Left lung (tissue), 10 donors: ENCODE results near the gene ADAMTS8. TPM values are rescaled to one million over a fixed set of nuclear protein-coding genes. Genes with fewer than 3 reads are reported as not detected.

Source experiments
- ATAC-seq: fragments of 200-7000 bp; cut with Tn5 transposase; one replicate; pipeline ENCODE4 v1.9.1; 2020; ENCODE audit warnings: moderate library complexity
- DNase-seq, 4 donors: peaks; one replicate each; pipeline ENCODE4 v3.0.0-alpha.2; 2013 to 2020
- H3K27ac ChIP-seq, 2 donors: fragments of 200-600 bp; sonication (generic) in 1 of 2; one replicate each; pipeline versions ENCODE4 v1.5.0 to v1.8.0; 2020 to 2021
- H3K27me3 ChIP-seq, 2 donors: fragments of 200-600 bp; sonication (generic) in 1 of 2; one replicate each; pipeline versions ENCODE4 v1.5.0 to v1.8.0; 2020 to 2021
- H3K36me3 ChIP-seq, 2 donors: fragments of 200-600 bp; sonication (generic) in 1 of 2; one replicate each; pipeline versions ENCODE4 v1.5.0 to v1.8.0; 2020 to 2021
- H3K4me1 ChIP-seq, 2 donors: fragments of 200-600 bp; one replicate each; pipeline ENCODE4 v1.8.0; 2021
- H3K4me3 ChIP-seq, 2 donors: fragments of 200-600 bp; sonication (generic) in 1 of 2; one replicate each; pipeline versions ENCODE4 v1.5.0 to v1.8.0; 2020 to 2021; ENCODE audit warnings: mild to moderate bottlenecking in 1 of 2
- H3K9me3 ChIP-seq, 2 donors: fragments of 200-600 bp; sonication (generic) in 1 of 2; one replicate each; pipeline versions ENCODE4 v1.5.0 to v1.8.0; 2020 to 2021
- CTCF ChIP-seq, 2 donors: fragments of 200-600 bp; sonication (generic) in 1 of 2; IDR thresholded peaks; one replicate each; pipeline versions ENCODE4 v1.5.0 to v1.8.0; 2021; ENCODE audit warnings: antibody characterized with exemption in 2 of 2
- intact Hi-C, 2 donors: fragments of 100-400 bp; cut with DNase I; formaldehyde crosslinking; loops; one replicate each; pipeline versions ENCODE4 v1.11.2 to v1.14.2; 2022
- polyA plus RNA-seq, 6 donors: library from polyadenylated mRNA; unstranded; fragments of 120-200 nt; gene quantifications; one replicate each; pipeline ENCODE4 v1.2.1, GENCODE V29; 2013; ENCODE audit not compliant: insufficient read length in 6 of 6
- total RNA-seq, 2 donors: library from RNA; stranded (reverse); fragmentation: NEBNext Ultra II Directional; extraction: Animal tissue kit (Norgen Biotek cat#: 25700); gene quantifications; one replicate each; pipeline ENCODE4 v1.2.1, GENCODE V29; 2021
- donor health status: DM: no; HTN: yes; CAD: no.
- donor health status: DM: no; HTN: no; CAD: no.

Gene ADAMTS8
- total and polyA plus RNA-seq, 8 donors, result 1.2 to 48.5 (median 5.3) TPM

GRCh38 chr11:130369713-130370112 is 58.7 kb downstream of the ADAMTS8 start:
- Histone ChIP-seq H3K9me3 (no peaks in the 10 kb centered on the region), H3K36me3 (no peaks in the 10 kb centered on the region), H3K4me1 (no peaks in the 10 kb centered on the region), H3K27ac (no peak overlapping the region), H3K4me3 (no peak overlapping the region), H3K27me3 (no peaks in the 10 kb centered on the region)
- ATAC-seq (no peak), DNase-seq (no peak)
- no peak for TF ChIP-seq CTCF (IDR thresholded peaks at IDR 0.05)
- intact Hi-C loops, result no loop called here

DNA sequence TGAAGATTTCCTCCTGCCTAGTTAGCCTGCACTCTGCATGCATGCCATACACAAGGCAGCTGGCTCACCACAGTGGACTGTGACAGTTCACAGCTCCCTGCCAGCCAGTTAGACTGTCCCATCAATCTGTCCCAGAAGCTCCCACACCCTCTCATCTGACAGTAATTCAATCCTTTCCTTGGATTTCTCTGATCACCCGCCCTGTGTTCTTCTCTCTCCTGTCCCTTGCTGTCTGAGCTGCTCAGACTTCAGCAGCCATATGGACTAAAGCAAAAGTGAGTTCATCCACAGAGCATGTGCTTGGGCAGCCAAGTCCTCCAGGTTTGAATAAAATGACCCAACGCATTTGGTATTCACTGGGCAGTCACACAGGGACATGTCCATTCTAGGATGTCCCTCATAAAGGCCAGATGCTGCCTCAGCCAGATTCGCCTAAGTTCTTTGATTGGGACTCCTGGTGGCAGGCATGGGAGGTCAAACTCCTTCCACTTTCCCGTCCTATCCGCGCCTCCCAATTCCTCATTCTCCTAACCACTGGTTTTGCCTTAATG is 59.2 kb downstream of the ADAMTS8 start:
- Histone ChIP-seq H3K4me1 (no peaks in the 10 kb centered on the region), H3K4me3 (no peak overlapping the region), H3K36me3 (no peaks in the 10 kb centered on the region), H3K27ac (no peak overlapping the region), H3K9me3 (no peaks in the 10 kb centered on the region), H3K27me3 (no peaks in the 10 kb centered on the region)
- DNase-seq, result no peak
- intact Hi-C loops, result no loop called here
- no peak for TF ChIP-seq CTCF (IDR thresholded peaks at IDR 0.05)
- ATAC-seq, result no peak

DNA sequence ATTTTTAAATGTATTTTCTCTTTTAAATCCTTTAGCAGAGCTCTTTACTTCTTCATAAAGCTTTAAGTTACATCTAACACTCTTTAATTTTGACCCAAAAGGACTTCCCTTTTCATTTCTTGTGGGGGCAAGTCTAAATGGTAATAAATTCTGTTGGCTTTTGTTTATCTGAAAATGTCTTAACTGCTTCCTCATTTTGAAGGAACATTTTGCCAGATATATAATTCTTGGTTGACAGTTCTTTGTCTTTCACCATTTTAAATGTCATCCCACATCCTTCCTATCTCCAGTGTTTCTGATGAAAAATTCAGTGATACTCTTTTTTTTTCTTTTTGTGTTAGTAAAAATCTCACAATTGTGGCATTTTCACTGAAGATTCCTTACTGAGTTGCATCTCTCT is 69.0 kb downstream of the ADAMTS8 start:
- ATAC-seq (no peak), DNase-seq (no peak)
- no peaks in the 10 kb centered on the region for H3K27me3 ChIP-seq
- H3K36me3 ChIP-seq, result no peaks in the 10 kb centered on the region
- H3K4me3 ChIP-seq, result no peak overlapping the region
- intact Hi-C loops, result no loop called here
- no peaks in the 10 kb centered on the region for H3K4me1 ChIP-seq
- peaks cover 0 to 38% of the 10 kb centered on the region in 2 donors for H3K9me3 ChIP-seq
- TF ChIP-seq CTCF (IDR thresholded peaks at IDR 0.05), result no peak
- no peak overlapping the region for H3K27ac ChIP-seq

- no peak for DNase-seq
- no peak for ATAC-seq
- intact Hi-C loops, result no loop called here
- no peak for TF ChIP-seq CTCF (IDR thresholded peaks at IDR 0.05)
- Histone ChIP-seq H3K9me3 (peaks cover 0 to 43% of the 10 kb centered on the region in 2 donors), H3K4me1 (no peaks in the 10 kb centered on the region), H3K27ac (no peak overlapping the region), H3K4me3 (no peak overlapping the region), H3K27me3 (no peaks in the 10 kb centered on the region), H3K36me3 (no peaks in the 10 kb centered on the region)
Observed at GRCh38 chr11:130358398-130358797, 70.0 kb downstream of the ADAMTS8 start.

Other genes with a start within 250 kb of the ADAMTS8 start
- 10 to 100 TPM; 34.1 to 36.3 TPM for gene ZBTB44, start 113.7 kb downstream of the ADAMTS8 start, total RNA-seq
- 10 to 100 TPM; 39.8 to 53.7 (median 44.0) TPM for gene ZBTB44, start 113.7 kb downstream of the ADAMTS8 start, polyA plus RNA-seq
- gene ADAMTS15, start 20.0 kb upstream of the ADAMTS8 start, total RNA-seq, result 10 to 100 TPM; 11.8 to 13.5 TPM
- 10 to 100 TPM; 31.7 to 49.6 (median 43.2) TPM for gene ADAMTS15, start 20.0 kb upstream of the ADAMTS8 start, polyA plus RNA-seq